ENCODE data around the gene TXNL1. TPM values are rescaled to one million over a fixed set of nuclear protein-coding genes. Genes with fewer than 3 reads are reported as not detected.

The TXNL1 gene
- total RNA-seq, 1 donor from 2014 or later: 117 TPM

DNA sequence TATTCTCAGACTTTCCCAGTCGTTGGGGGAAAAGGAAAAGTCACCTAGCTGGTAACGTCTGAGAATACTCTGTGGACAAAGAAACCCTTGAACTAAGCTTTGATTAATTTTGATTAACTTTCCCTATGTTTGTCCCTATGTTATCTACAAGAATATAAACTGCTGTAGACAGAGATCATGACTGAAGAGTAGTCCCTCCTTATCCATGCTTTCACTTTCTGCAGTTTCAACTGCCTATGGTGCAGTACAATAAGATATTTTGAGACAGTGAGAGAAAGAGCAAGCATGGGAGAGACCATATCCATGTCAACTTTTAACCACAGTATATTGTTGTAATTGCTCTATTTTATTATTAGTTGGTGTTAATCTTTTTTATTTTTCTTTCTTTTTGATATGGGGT, 31.8 kb downstream of the TXNL1 start:
- no peak overlapping the region for H3K4me3 ChIP-seq
- H3K9me3 ChIP-seq (replicated peaks): no peaks in the 10 kb centered on the region
- peaks cover 100% of the 10 kb centered on the region for H3K36me3 ChIP-seq
- intact Hi-C loops (cut with micrococcal nuclease): no loop called here
- H3K27ac ChIP-seq (replicated peaks): no peak overlapping the region
- TF ChIP-seq, protein P1, sequence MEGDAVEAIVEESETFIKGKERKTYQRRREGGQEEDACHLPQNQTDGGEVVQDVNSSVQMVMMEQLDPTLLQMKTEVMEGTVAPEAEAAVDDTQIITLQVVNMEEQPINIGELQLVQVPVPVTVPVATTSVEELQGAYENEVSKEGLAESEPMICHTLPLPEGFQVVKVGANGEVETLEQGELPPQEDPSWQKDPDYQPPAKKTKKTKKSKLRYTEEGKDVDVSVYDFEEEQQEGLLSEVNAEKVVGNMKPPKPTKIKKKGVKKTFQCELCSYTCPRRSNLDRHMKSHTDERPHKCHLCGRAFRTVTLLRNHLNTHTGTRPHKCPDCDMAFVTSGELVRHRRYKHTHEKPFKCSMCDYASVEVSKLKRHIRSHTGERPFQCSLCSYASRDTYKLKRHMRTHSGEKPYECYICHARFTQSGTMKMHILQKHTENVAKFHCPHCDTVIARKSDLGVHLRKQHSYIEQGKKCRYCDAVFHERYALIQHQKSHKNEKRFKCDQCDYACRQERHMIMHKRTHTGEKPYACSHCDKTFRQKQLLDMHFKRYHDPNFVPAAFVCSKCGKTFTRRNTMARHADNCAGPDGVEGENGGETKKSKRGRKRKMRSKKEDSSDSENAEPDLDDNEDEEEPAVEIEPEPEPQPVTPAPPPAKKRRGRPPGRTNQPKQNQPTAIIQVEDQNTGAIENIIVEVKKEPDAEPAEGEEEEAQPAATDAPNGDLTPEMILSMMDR (IDR thresholded peaks at IDR 0.05; ENCODE audit: borderline replicate concordance): no peak
- DNase-seq: no peak
- peaks cover 20% of the 10 kb centered on the region for H3K4me1 ChIP-seq
- H3K27me3 ChIP-seq (ENCODE audit: low read depth): no peaks in the 10 kb centered on the region

DNA sequence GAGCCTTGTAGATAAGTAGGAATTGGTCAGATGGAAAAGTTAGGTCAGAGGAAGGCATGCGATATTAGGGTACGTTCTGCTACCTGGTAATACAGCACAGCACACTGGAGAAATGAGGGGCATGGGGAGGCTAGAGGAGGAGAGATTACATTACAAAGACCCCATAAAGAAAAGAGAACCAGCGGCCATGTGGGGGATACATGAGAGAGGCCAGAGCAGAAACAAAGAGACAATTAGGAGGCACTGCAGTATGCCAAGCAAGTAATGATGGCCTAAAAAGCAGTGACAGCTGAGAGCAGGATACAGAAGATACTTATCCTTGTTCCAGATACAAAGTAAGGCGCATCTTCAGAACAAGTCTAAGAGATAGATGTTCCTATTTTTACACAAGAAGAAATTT, 40.0 kb downstream of the TXNL1 start:
- intact Hi-C loops (cut with micrococcal nuclease): no loop called here
- H3K9me3 ChIP-seq (replicated peaks): no peaks in the 10 kb centered on the region
- peaks cover 21% of the 10 kb centered on the region for H3K36me3 ChIP-seq
- H3K27ac ChIP-seq (replicated peaks): no peak overlapping the region
- H3K4me1 ChIP-seq: peaks cover 11% of the 10 kb centered on the region
- TF ChIP-seq, protein P1 (IDR thresholded peaks at IDR 0.05; ENCODE audit: borderline replicate concordance): no peak
- no peaks in the 10 kb centered on the region for H3K27me3 ChIP-seq (ENCODE audit: low read depth)
- DNase-seq: no peak
- no peak overlapping the region for H3K4me3 ChIP-seq

DNA sequence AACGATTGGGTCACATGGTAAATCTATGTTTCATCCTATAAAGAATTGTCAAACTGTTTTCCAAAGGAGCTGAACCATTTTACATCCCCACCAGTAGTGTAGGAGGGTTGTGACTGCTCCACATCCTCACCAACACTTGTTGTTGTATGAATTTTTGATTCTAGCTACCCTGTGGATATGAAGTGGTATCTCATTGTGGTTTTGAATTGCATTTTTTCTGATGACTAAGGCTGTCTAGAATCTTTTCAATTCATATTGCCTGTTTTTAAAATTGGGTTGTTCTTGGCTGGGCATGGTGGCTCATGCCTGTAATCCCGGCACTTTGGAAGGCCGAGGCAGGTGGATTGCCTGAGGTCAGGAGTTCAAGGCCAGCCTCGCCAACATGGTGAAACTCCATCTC, 44.5 kb downstream of the TXNL1 start:
- Histone ChIP-seq H3K27me3 (ENCODE audit: low read depth) (no peaks in the 10 kb centered on the region), H3K36me3 (no peaks in the 10 kb centered on the region), H3K9me3 (replicated peaks) (no peaks in the 10 kb centered on the region), H3K27ac (replicated peaks) (no peak overlapping the region), H3K4me3 (no peak overlapping the region), H3K4me1 (no peaks in the 10 kb centered on the region)
- DNase-seq: no peak
- intact Hi-C loops (cut with micrococcal nuclease): no loop called here
- TF ChIP-seq, protein P1 (IDR thresholded peaks at IDR 0.05; ENCODE audit: borderline replicate concordance): no peak

DNA sequence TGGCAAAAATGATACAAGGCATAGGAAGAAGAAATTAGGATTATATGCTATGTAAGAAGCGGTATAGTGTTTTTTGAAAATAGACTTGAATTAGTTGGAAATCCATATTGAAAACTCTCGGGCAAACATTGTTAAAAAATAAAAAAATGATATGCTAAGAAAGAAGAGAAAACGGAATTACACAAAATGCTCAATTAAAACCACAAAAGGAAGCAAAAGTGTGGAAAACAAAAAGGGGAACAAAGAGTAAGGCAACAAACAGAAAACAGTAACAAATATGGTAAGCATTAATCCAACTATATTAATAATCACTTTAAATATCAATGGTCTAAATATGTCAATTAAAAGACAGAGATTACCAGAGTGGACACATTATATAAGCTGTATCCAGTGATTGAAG, 58.4 kb downstream of the TXNL1 start:
- Histone ChIP-seq H3K36me3 (no peaks in the 10 kb centered on the region), H3K4me1 (peaks cover 25% of the 10 kb centered on the region), H3K9me3 (replicated peaks) (peaks cover 34% of the 10 kb centered on the region), H3K27ac (replicated peaks) (no peak overlapping the region), H3K4me3 (no peak overlapping the region), H3K27me3 (ENCODE audit: low read depth) (no peaks in the 10 kb centered on the region)
- TF ChIP-seq, protein P1 (IDR thresholded peaks at IDR 0.05; ENCODE audit: borderline replicate concordance): no peak
- intact Hi-C loops (cut with micrococcal nuclease): no loop called here
- no peak for DNase-seq

DNA sequence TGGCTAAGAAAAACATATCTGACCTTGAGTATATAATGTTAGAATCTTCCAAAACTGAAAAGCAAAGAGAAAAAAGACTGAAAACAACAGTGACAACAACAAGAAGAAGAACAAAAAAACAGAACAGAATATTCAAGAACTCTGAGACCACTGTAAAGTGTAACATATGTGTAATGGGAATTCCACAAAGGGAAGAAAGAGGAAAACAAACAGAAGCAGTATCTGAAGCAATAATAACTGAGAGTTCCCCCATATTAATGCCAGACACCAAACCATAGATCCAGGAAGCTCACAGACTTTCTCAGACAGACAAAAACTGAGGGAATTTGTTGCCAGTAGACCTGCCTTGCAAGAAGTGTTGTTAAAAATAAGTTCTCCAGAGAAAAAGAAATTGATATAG, 58.9 kb downstream of the TXNL1 start:
- Histone ChIP-seq H3K4me3 (no peak overlapping the region), H3K36me3 (no peaks in the 10 kb centered on the region), H3K27ac (replicated peaks) (no peak overlapping the region), H3K27me3 (ENCODE audit: low read depth) (no peaks in the 10 kb centered on the region), H3K4me1 (peaks cover 31% of the 10 kb centered on the region), H3K9me3 (replicated peaks) (peaks cover 34% of the 10 kb centered on the region)
- intact Hi-C loops (cut with micrococcal nuclease): loop anchor here (5.0 to 10.0 kb wide), 8 partner anchors 495 to 1465 kb away; no protein-coding TSS in a partner anchor
- DNase-seq: no peak
- TF ChIP-seq, protein P1 (IDR thresholded peaks at IDR 0.05; ENCODE audit: borderline replicate concordance): no peak
